HCT116 (cell line): ENCODE data around the gene ACBD4. TPM values are rescaled to one million over a fixed set of nuclear protein-coding genes. Genes with fewer than 3 reads are reported as not detected.

Source experiments
- ATAC-seq: fragments of 200-7000 bp; cut with Tn5 transposase; 2 replicates; pipeline ENCODE4 v1.9.1; 2020; ENCODE audit warnings: mild to moderate bottlenecking, moderate library complexity
- BruUV-seq: library from RNA; stranded (reverse); fragments of 400-500 nt; replicated peaks from 2 replicates; lab custom pipeline; 2021; lab: Mats Ljungman, UMichigan
- CTCF ChIA-PET: fragments of 300-600 bp; sonication (Branson Sonifier 250); formaldehyde crosslinking; loops from one replicate; lab custom pipeline; 2021; ENCODE audit warnings: antibody characterized with exemption; lab: Charles Lee
- POLR2A ChIA-PET: fragments of 300-600, 350-600 bp; sonication (Branson Sonifier 250); formaldehyde crosslinking; loops from one replicate; lab custom pipeline; 2021; ENCODE audit warnings: antibody characterized with exemption; lab: Charles Lee
- RAD21 ChIA-PET, 2 experiments: fragments of 300-600 bp; sonication (Branson Sonifier 250); formaldehyde crosslinking; loops; one replicate each; lab custom pipeline; 2023; ENCODE audit warnings: low total read pairs in 2 of 2; ENCODE audit not compliant: uncharacterized antibody in 2 of 2, unreplicated experiment in 2 of 2, low non-redundant PET in 1 of 2; lab: Charles Lee
- DNase-seq: peaks from one replicate; pipeline ENCODE4 v3.0.0-alpha.2; 2010; ENCODE audit warnings: low read depth, low spot score
- H2AFZ ChIP-seq: fragments of 200-600 bp; shearing (Covaris generic), sonication (generic); 2 replicates; pipeline ENCODE4 v1.6.1; 2017; ENCODE audit warnings: low read depth, mixed run types, mixed read lengths, antibody characterized with exemption, low read length; ENCODE audit not compliant: poor library complexity, severe bottlenecking
- H3K27ac ChIP-seq: 2 replicates; pipeline ENCODE4 v1.5.1; 2012; ENCODE audit warnings: low read depth, low read length
- H3K27me3 ChIP-seq: fragments of 200-600 bp; sonication (generic); 2 replicates; pipeline ENCODE4 v1.6.1; 2016; ENCODE audit warnings: mixed run types, low read length, mixed read lengths; ENCODE audit not compliant: insufficient read depth
- H3K36me3 ChIP-seq, 2 experiments: fragments of 200-500 bp in 1 of 2; fragments of 200-600 bp in 1 of 2; sonication (Bioruptor generic) in 1 of 2; sonication (generic) in 1 of 2; 2 replicates each; pipeline versions ENCODE4 v1.5.1 to v1.6.1; 2014 to 2016; ENCODE audit warnings: low read length in 2 of 2, inconsistent platforms in 1 of 2, mixed read lengths in 1 of 2, mixed run types in 1 of 2; ENCODE audit not compliant: insufficient read depth in 2 of 2, control insufficient read depth in 1 of 2
- H3K4me1 ChIP-seq, 2 experiments: fragments of 200-600 bp in 1 of 2; sonication (generic) in 1 of 2; 2 replicates each; pipeline versions ENCODE4 v1.5.1 to v1.6.1; 2012 to 2017; ENCODE audit warnings: low read length in 2 of 2, inconsistent platforms in 1 of 2, mild to moderate bottlenecking in 1 of 2, mixed read lengths in 1 of 2, mixed run types in 1 of 2, moderate library complexity in 1 of 2; ENCODE audit not compliant: insufficient read depth in 2 of 2, control insufficient read depth in 1 of 2
- H3K4me2 ChIP-seq: fragments of 200-600 bp; sonication (generic); 2 replicates; pipeline ENCODE4 v1.6.1; 2017; ENCODE audit warnings: mixed run types, low read length, mixed read lengths
- H3K4me3 ChIP-seq, 2 experiments: fragments of 200-600 bp in 1 of 2; sonication (generic) in 1 of 2; replicated peaks in 1 of 2; 2 replicates each; pipeline ENCODE4 v1.5.1; 2011 to 2016; ENCODE audit warnings: low read length in 2 of 2, control low read depth in 1 of 2, low read depth in 1 of 2, mild to moderate bottlenecking in 1 of 2, mixed read lengths in 1 of 2, mixed run types in 1 of 2
- H3K79me2 ChIP-seq: fragments of 200-600 bp; sonication (generic); 2 replicates; pipeline ENCODE4 v1.6.1; 2017; ENCODE audit warnings: mild to moderate bottlenecking, mixed run types, low read length, moderate library complexity, mixed read lengths; ENCODE audit not compliant: insufficient read depth
- H3K9ac ChIP-seq: fragments of 200-600 bp; sonication (generic); 2 replicates; pipeline ENCODE4 v1.6.1; 2016; ENCODE audit warnings: low read length, mixed read lengths
- H3K9me2 ChIP-seq: fragments of 200-600 bp; sonication (generic), shearing (Covaris generic); 2 replicates; pipeline ENCODE4 v1.6.1; 2017; ENCODE audit warnings: mixed run types, mild to moderate bottlenecking, moderate library complexity; ENCODE audit not compliant: insufficient read depth
- H3K9me3 ChIP-seq, 2 experiments: fragments of 200-500 bp in 1 of 2; fragments of 200-600 bp in 1 of 2; sonication (Bioruptor generic) in 1 of 2; sonication (generic) in 1 of 2; 2 replicates each; pipeline ENCODE4 v1.6.1; 2014 to 2017; ENCODE audit warnings: low read length in 2 of 2, mixed read lengths in 2 of 2, inconsistent platforms in 1 of 2, low read depth in 1 of 2, mild to moderate bottlenecking in 1 of 2, mixed run types in 1 of 2, moderate library complexity in 1 of 2; ENCODE audit not compliant: control insufficient read depth in 1 of 2, insufficient read depth in 1 of 2
- H4K20me1 ChIP-seq: fragments of 200-600 bp; sonication (generic), shearing (Covaris generic); 2 replicates; pipeline ENCODE4 v1.6.1; 2017; ENCODE audit warnings: mixed run types, mild to moderate bottlenecking, moderate library complexity; ENCODE audit not compliant: insufficient read depth
- CBX3 ChIP-seq: IDR thresholded peaks from 2 replicates; pipeline ENCODE4 v1.6.1; 2012; ENCODE audit warnings: low read depth
- ELF1 ChIP-seq: IDR thresholded peaks from 2 replicates; pipeline ENCODE4 v1.6.1; 2012; ENCODE audit warnings: low read depth, borderline replicate concordance
- EZH2 ChIP-seq: fragments of 200-600 bp; sonication (generic); IDR thresholded peaks from 2 replicates; pipeline ENCODE4 v1.6.1; 2017; ENCODE audit warnings: antibody characterized with exemption, mixed run types
- EZH2phosphoT487 ChIP-seq: fragments of 200-600 bp; IDR thresholded peaks from 2 replicates; pipeline ENCODE4 v1.6.1; 2018; ENCODE audit warnings: antibody characterized with exemption, borderline replicate concordance
- SIN3A ChIP-seq: IDR thresholded peaks from 2 replicates; pipeline ENCODE4 v1.6.1; 2012; ENCODE audit warnings: low read depth
- SRF ChIP-seq: IDR thresholded peaks from 2 replicates; pipeline ENCODE4 v1.6.1; 2012; ENCODE audit warnings: low read depth
- YY1 ChIP-seq: IDR thresholded peaks from 2 replicates; pipeline ENCODE4 v1.6.1; 2011; ENCODE audit warnings: low read length, low read depth, moderate library complexity, mild to moderate bottlenecking; ENCODE audit not compliant: insufficient replicate concordance; ENCODE audit errors: extremely low read depth
- ZFX ChIP-seq: fragments of 450-650 bp; IDR thresholded peaks from 2 replicates; pipeline ENCODE4 v1.6.1; 2017
- intact Hi-C: fragments of 100-400 bp; cut with micrococcal nuclease; formaldehyde crosslinking; loops from 2 replicates; pipeline ENCODE4 v1.10.0; 2022
- total RNA-seq: library from RNA; stranded (reverse); gene quantifications from one replicate; pipeline ENCODE4 v1.2.1, GENCODE V29; 2021; ENCODE audit not compliant: unreplicated experiment
- TF ChIP-seq, protein P1 (sequence below): IDR thresholded peaks from 2 replicates; pipeline ENCODE4 v1.6.1; 2012

ACBD4 gene
- total RNA-seq, 1 experiment from 2014 or later = 13.6 TPM

DNA sequence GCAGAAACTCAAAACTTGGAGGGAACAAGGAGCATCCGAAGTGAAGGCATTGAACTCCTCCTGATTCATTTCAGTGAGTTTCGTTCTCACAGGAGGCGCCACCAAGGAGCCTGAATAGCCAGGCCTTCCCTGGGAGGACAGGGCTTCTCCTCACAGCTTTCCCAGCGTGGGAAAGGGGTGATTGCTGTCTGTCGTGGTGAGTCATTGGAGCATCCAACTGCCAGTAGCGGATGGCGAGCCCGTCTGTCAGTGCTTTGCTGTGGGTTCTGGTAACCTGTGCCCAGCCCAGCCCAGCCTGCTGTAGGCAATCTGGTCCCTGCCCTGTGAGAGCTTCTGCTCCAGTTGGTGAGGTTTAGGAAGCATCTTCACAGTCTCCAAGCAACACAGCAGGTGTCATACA lies 31.5 kb upstream of the ACBD4 start:
- ATAC-seq (no peak), DNase-seq (no peak)
- no peak overlapping the region for H3K9ac ChIP-seq
- H3K4me3 ChIP-seq = no peak overlapping the region
- H3K27me3 ChIP-seq = no peaks in the 10 kb centered on the region
- peaks cover 28 to 61% of the 10 kb centered on the region in 2 experiments for H3K36me3 ChIP-seq
- TF ChIP-seq, protein P1, sequence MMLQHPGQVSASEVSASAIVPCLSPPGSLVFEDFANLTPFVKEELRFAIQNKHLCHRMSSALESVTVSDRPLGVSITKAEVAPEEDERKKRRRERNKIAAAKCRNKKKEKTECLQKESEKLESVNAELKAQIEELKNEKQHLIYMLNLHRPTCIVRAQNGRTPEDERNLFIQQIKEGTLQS = no peak
- TF ChIP-seq CBX3 (no peak), EZH2 (no peak), YY1 (no peak), SRF (no peak)
- no peaks in the 10 kb centered on the region for H3K9me3 ChIP-seq
- no peak overlapping the region for H3K4me2 ChIP-seq
- intact Hi-C loops = no loop called here
- POLR2A ChIA-PET = no interaction called here
- H4K20me1 ChIP-seq = no peaks in the 10 kb centered on the region
- H3K27ac ChIP-seq = no peak overlapping the region
- H3K79me2 ChIP-seq = peaks cover 7% of the 10 kb centered on the region; the same call in 1 of the 2 replicates
- H3K9me2 ChIP-seq = no peaks in the 10 kb centered on the region
- RAD21 ChIA-PET = no interaction called here
- no TSS peak for BruUV-seq
- peaks cover 0 to under 1% of the 10 kb centered on the region in 2 experiments; a peak in 1 of 4 replicates for H3K4me1 ChIP-seq
- CTCF ChIA-PET = no interaction called here
- no peak overlapping the region for H2AFZ ChIP-seq

- no peak overlapping the region for H3K4me2 ChIP-seq
- peaks cover 28 to 58% of the 10 kb centered on the region in 2 experiments for H3K36me3 ChIP-seq
- intact Hi-C loops = no loop called here
- no peak for DNase-seq
- TF ChIP-seq ELF1 (no peak), EZH2phosphoT487 (no peak), ZFX (no peak), SIN3A (no peak)
- TF ChIP-seq, protein P1 = no peak
- CTCF ChIA-PET = no interaction called here
- no peaks in the 10 kb centered on the region for H4K20me1 ChIP-seq
- H3K9ac ChIP-seq = no peak overlapping the region
- no peaks in the 10 kb centered on the region for H3K27me3 ChIP-seq
- H3K9me2 ChIP-seq = no peaks in the 10 kb centered on the region
- no peaks in the 10 kb centered on the region for H3K4me1 ChIP-seq
- H2AFZ ChIP-seq = no peak overlapping the region
- POLR2A ChIA-PET = no interaction called here
- RAD21 ChIA-PET = no interaction called here
- BruUV-seq = no TSS peak
- peaks cover 5% of the 10 kb centered on the region; the same call in 1 of the 2 replicates for H3K79me2 ChIP-seq
- H3K27ac ChIP-seq = no peak overlapping the region
- no peak for ATAC-seq
- no peaks in the 10 kb centered on the region for H3K9me3 ChIP-seq
- H3K4me3 ChIP-seq = no peak overlapping the region
Measured at GRCh38 chr17:45104497-45104896, 31.0 kb upstream of the ACBD4 start.
